Inflammatory macrophage treated with lipopolysaccharide for 4 hours (primary cell): Measurements from ENCODE around the gene POLA2.
A peak's percentile ranks its signal among the peaks of the same experiment; 100 is the strongest.

Source experiments
- DNase-seq: peaks from one replicate; pipeline ENCODE4 v3.0.0-alpha.2; 2020

Gene POLA2

GRCh38 chr11:65341856-65342255 lies 80.1 kb downstream of the POLA2 start:
- peak; percentile 52 for DNase-seq
